GM10248 (cell line): Measurements from ENCODE around the gene PRPF6.
A peak's percentile ranks its signal among the peaks of the same experiment; 100 is the strongest.

ENCODE experiments used
- CTCF ChIA-PET: fragments of 300-600 bp; sonication (Branson Sonifier 250); formaldehyde crosslinking; extraction: SDS; loops from one replicate; lab custom pipeline; 2021; ENCODE audit warnings: antibody characterized with exemption; lab: Yijun Ruan, JAX
- POLR2A ChIA-PET: fragments of 350-650 bp; sonication (Branson Sonifier 250); formaldehyde crosslinking; extraction: SDS; loops from one replicate; lab custom pipeline; 2020; ENCODE audit warnings: antibody characterized with exemption; lab: Yijun Ruan, JAX
- DNase-seq: peaks from one replicate; pipeline ENCODE4 v3.0.0; 2012; ENCODE audit errors: extremely low spot score
- TF ChIP-seq, protein P1 (sequence below): IDR thresholded peaks from 2 replicates; pipeline ENCODE4 v1.5.1; 2012; ENCODE audit warnings: mild to moderate bottlenecking, low read depth; ENCODE audit errors: extremely low read depth, missing control alignments, control extremely low read depth

Gene PRPF6

GRCh38 chr20:64077541-64077875, 96.6 kb downstream of the PRPF6 start:
- ChIA-PET CTCF (interaction anchor here (1.0 to 2.8 kb wide), 4 partner anchors 8 to 43 kb away, joined by 3 to 17 read pairs (median 8); no protein-coding TSS in a partner anchor), POLR2A (no interaction called here)
- DNase-seq, result no peak

DNA sequence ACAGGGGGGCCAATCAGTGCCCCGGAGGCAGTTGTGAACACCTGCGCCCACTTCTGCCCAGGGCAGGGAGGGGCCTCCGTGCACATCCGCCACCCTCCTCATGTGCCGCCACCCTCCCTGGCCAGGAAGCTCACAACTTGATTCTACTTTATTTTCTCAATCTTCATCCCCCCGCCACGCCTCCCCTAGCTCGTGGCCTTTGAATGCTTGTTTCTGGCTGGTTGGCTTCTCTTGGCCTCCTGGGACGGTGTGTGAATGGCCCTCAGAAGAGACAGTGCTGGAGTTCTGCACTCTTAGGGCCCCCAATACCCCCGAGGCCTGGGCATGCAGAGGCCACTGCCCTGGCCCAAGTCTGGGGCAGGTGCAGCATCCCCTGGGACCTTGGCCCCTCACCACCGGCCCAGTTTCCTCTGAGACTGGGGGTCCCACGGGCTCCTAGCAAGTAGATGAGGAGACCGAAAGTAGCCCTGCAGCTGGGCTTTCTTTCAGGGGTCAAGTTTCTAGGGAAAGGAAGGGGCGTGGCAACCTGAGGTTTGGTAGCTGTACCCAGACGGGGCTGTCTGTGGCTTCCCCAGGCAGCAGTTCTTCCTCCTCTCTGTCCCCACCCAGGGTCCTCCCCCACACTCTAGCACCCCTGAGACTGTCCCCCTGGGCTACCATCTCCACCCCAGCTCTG, 97.1 kb downstream of the PRPF6 start:
- ChIA-PET CTCF (interaction anchor here (0.7 to 2.8 kb wide), 6 partner anchors 8 to 208 kb away, joined by 3 to 17 read pairs (median 4); no protein-coding TSS in a partner anchor), POLR2A (no interaction called here)
- TF ChIP-seq, protein P1, sequence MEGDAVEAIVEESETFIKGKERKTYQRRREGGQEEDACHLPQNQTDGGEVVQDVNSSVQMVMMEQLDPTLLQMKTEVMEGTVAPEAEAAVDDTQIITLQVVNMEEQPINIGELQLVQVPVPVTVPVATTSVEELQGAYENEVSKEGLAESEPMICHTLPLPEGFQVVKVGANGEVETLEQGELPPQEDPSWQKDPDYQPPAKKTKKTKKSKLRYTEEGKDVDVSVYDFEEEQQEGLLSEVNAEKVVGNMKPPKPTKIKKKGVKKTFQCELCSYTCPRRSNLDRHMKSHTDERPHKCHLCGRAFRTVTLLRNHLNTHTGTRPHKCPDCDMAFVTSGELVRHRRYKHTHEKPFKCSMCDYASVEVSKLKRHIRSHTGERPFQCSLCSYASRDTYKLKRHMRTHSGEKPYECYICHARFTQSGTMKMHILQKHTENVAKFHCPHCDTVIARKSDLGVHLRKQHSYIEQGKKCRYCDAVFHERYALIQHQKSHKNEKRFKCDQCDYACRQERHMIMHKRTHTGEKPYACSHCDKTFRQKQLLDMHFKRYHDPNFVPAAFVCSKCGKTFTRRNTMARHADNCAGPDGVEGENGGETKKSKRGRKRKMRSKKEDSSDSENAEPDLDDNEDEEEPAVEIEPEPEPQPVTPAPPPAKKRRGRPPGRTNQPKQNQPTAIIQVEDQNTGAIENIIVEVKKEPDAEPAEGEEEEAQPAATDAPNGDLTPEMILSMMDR, result no peak
- no peak for DNase-seq

More at GRCh38 chr20:64077541-64077875, 96.6 kb downstream of the PRPF6 start:
- TF ChIP-seq, protein P1, result no peak

GRCh38 chr20:64078934-64079272, 98.0 kb downstream of the PRPF6 start:
- ChIA-PET CTCF (interaction anchor here (1.6 to 3.7 kb wide), 5 partner anchors 9 to 41 kb away, joined by 3 to 24 read pairs (median 6); no protein-coding TSS in a partner anchor), POLR2A (interaction anchor here (0.6 kb wide), 1 partner anchor 110 kb away, joined by 6 read pairs; no protein-coding TSS in a partner anchor)
- TF ChIP-seq, protein P1, result no peak
- no peak for DNase-seq

DNA sequence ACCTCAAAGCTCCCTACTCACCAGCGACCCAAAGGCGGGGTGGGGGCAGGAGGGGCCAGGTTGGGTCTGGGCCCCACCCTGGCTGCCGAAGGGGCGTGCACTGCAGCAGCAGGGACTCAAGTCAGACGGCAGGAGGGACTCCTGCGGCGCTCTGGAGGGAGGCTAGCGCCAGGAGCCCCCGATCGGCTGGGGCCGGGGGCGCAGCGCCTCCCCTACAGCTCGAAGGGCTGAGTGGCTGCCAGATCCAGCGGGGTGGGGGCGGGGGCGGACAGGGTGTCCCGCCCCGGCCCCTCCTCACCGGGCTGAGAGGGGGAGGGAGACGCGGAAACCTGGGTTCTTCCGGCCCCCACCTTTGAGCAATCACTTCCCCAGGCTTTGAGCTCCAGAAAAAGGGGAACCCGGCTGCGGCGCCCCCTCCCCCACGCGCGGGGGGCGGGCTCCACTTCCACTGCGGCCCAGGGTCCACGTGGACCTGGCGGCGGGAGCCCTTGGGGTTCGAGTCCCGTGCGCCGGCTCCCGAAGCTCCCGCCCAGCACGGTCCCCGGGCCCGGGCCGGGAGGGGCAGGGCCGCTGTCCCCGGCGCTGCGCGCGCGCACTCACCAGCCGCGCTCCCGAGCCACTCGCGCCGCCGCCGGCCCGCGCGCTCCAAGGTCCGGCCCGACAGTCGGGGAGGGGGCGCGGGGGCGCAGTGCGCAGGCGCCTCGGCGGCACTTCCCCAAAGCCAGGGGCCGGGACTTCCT, 98.5 kb downstream of the PRPF6 start, which contains the start of gene RGS19:
Gene RGS19 (minus strand): TSS at position 246 of the 740 bp plus-strand sequence. CDS start 2,632 bp downstream, outside the sequence.
- TF ChIP-seq, protein P1, result no peak
- ChIA-PET POLR2A (interaction anchor here (0.6 kb wide), 2 partner anchors 109 to 537 kb away, joined by 5 to 6 read pairs; no protein-coding TSS in a partner anchor), CTCF (interaction anchor here (1.6 to 3.7 kb wide), 5 partner anchors 10 to 41 kb away, joined by 3 to 24 read pairs (median 6); no protein-coding TSS in a partner anchor)
- DNase-seq, result peak; percentile 92

GRCh38 chr20:64080013-64080812, 99.3 kb downstream of the PRPF6 start, which contains the start of gene OPRL1:
Gene OPRL1, plus strand, starts transcription at chr20:64080082. Its CDS starts 12,639 bp downstream, at chr20:64092721.
- TF ChIP-seq, protein P1, result no peak
- CTCF ChIA-PET, result interaction anchor here (1.1 to 3.7 kb wide), 8 partner anchors 10 to 100 kb away, joined by 3 to 24 read pairs (median 6); partner anchors contain the start of gene PRPF6
- POLR2A ChIA-PET, result interaction anchor here (0.6 kb wide), 1 partner anchor 538 kb away, joined by 5 read pairs; no protein-coding TSS in a partner anchor
- DNase-seq, result no peak
